DMS114 treated with DMSO at 0.1 percent for 48 hours (cell line): Measurements from ENCODE around the gene DNER.
"Not testable (repeated sequence)": the region's sequence is repeated elsewhere in the genome, so short reads cannot be mapped to it uniquely, and the experiment has no call there.

Experiments
- DNase-seq: peaks from one replicate; lab custom pipeline; 2025; ENCODE audit not compliant: unreplicated experiment; lab: John Stamatoyannopoulos, UW

Gene DNER

GRCh38 chr2:229511524-229511923 lies 202.8 kb downstream of the DNER start:
- no peak for DNase-seq

DNA sequence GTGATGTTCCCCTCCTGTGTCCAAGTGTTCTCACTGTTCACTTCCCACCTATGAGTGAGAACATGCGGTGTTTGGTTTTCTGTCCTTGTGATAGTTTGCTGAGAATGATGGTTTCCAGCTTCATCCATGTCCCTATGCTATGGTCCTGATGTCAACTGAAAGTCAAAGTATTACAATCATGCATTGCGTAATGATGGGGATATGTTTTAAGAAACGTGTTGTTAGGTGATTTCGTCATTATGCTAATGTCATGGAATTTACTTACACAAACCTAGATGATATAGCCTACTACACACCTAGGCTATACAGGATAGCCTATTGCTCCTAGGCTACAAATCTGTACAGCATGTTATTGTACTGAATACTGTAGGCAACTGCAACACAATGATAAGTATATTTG lies 207.7 kb downstream of the DNER start:
- DNase-seq: not testable (repeated sequence)

DNA sequence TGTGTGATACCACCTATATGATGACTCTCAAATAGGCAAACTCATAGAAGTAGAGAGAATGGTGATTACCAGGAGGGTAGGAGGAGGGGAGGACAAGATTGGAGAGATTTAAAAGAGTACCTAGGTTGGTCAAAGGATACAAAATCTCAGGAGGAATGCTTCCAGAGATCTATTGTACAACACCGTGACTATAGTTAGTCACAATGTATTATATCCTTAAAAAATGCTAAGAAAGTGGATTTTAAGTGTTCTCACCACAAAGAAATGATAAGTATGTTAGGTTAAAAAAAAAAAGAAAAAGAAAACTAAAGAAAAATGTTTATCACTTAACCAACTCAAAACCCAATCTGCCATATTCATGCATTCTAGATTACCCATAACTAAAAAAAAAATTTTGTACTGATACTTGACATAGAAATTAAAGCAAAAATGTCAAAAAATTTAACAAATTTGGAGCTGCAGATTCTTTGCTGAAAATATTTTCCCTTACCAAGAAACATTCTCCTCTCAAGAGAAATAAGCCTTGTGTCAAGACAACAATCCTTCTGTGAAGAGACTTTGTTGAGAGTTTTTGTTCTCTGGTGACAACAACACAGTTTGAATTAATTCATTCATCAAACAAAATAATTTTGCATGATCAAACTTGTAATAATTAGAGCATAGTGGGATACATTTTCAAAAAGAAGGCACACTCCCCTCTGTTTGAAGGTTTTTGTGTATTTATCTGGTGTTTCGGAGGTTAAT lies 213.1 kb downstream of the DNER start:
- no peak for DNase-seq

DNA sequence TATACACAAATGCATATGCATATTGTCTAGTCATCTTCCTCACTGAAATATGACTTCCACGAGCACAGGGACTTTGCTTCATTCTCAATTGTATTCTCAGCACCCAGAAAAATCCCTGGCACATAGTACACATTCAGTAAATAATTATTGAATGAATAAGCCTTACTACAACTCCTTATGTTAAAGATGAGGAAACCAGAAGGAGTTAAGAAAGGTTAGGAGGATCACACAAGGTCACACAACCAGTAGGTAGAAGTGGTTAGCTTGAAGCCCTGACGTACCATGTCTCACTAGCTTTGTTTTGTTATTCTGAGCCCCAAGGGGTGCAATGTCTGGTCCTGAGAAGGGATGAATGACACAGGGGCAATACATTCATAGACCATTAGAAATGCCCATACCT lies 222.3 kb downstream of the DNER start:
- DNase-seq: no peak

DNA sequence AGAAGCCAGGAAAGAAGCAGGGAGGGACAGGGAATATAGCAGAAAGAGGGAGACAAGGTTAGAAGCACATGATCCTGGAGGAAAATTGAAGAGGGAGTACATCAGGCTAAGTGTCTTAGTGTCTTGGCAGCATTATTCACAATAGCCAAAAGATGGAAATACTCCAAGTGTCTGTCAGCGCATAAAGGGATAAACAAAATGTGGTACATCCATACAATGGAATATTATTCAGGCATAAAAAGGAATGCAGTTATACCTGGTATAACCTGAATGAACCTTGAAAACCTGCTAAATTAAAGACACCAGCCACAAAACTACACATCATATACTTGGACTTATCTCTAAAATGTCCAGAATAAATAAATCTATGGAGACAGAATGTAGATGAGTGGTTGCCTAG lies 224.2 kb downstream of the DNER start:
- DNase-seq: no peak

GRCh38 chr2:229489016-229489415 lies 225.3 kb downstream of the DNER start:
- DNase-seq: no peak

DNA sequence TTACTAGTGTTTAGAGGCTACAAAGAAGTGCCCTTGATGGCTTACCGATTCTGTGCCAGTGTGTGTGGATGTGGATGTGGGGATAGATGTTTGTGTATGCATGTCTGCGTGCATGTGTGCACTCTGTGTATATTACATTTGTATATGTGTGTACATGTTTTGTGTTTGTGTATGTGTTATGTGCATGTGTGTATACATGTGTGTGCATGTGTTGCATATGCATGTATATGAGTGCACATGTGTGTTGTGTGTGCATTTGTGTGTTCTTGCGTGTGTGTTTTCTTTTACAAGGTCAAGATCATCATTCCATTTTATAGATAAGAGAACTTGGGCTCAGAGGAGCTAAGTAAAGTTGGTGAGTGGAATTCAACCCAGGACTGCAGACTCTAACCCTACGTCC lies 226.1 kb downstream of the DNER start:
- DNase-seq: no peak

GRCh38 chr2:229486673-229487072 lies 227.7 kb downstream of the DNER start:
- no peak for DNase-seq

DNA sequence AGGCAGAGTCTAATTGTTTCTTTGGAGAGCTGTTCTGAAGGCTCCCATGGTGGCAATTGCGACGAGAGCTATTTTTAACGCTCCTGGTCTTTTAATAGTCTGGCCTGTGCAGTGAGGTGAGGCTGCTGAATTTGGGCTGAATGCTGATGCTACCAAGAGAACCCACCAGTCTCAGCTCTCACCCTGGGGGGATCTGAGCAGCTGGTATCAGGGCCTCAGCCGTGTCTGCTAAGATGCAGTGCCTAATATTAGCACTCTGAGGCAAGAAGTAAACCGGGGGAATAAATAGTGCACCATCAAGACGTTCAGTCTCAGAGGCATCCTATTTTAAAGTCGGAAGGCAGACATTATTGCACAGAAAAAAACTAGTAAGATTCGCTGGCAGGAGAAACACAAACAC lies 228.5 kb downstream of the DNER start:
- DNase-seq: no peak

DNA sequence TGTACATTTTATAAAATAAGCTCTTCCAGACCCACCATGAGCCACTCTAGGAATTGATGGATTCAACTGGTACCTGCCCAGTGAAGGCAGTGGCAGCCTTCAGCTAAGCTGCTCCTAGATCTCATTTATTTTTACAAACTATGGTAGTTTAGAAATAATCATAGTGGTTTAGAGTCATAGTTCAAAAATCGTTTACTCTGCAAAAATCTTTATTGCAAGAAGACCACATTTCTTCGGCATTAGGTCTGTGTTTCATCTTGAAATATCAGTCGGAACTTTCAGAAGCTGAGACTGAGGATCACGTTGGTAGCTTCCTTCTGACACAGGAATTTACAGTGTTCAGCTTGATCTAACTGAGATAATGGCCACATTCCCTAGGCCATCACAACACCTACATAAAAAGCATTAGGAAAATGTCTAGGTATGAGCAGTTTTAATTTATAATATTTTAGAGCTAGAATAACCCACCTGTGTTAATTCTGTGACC lies 237.0 kb downstream of the DNER start:
- no peak for DNase-seq

DNA sequence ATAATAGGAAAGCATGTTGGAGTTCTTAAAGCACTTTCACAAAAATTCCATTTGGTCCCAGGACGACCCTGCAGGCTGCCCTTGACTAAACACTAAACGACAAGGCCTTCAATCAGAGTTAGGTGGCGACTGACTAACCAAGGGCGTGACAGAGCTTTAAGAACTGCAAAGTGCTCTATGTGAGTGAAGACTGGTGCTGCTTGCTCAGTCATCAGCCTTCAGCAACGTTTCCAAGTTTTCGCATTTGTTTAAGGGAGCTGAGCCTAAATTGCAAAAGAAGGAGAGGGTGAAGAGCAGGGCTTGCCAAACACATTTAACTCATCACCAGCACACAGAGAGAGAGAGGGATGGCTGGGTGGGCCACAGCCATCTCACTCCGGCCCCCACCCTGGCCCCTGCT lies 238.6 kb downstream of the DNER start:
- DNase-seq: no peak

GRCh38 chr2:229474125-229474524 lies 240.2 kb downstream of the DNER start:
- DNase-seq: no peak

DNA sequence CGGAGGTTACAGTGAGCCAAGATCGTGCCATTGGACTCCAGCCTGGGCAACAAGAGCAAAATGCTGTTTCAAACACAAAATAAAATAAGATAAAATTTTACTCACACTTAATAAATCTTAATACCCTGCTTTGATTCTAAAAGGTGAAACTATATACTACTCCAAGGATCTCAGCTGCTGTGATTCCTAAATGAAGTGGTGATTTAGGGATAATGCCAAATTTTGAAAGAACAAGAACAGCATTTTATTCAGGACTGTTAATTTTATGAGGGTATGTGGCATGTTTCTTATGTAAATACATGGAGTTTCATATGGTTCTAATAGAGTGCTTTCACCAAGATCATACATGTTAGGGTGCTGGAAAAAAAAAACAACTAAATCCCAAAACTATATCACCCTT lies 243.6 kb downstream of the DNER start:
- DNase-seq: no peak

DNA sequence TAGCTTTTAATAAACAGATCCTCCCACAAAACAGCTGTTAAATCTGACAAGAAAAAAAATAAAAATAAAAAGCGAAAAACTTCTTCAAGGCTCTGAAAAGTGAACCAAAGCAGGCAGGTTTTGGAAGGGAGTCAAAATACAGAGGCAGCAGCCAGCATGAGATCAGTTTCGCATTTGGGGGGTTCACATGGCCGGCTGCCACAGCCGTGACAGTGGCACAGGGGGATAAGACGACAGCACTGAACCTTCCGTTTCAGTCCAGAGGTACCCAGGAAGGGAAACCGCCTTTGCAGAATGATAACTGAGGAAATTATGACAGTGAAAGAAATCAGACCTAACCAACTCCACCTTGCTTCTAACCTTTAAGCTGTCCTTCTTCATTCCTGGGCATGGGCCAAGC lies 246.6 kb downstream of the DNER start:
- DNase-seq: no peak

- DNase-seq: no peak
Measured at GRCh38 chr2:229463841-229464346, 250.5 kb downstream of the DNER start.

DNA sequence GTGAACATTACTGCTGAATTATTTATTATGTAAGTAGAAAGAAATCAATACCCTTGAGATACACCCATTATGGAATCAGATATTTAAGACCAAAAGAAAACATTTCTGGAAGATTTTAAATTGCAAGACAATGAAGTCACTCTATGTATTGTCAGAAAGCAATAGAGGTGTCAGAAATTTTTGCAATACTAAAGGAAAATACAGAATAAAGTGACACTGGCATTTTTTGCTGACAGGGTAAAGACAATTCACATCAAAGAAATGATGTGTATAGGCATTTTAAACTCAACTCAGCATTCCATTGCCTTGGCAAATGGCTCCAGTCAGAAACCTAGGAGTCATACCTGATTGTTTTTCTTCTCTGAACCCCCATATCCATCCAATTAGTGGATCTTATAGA lies 252.2 kb downstream of the DNER start:
- no peak for DNase-seq

GRCh38 chr2:229456091-229456490 lies 258.3 kb downstream of the DNER start:
- no peak for DNase-seq

- no peak for DNase-seq
Measured at GRCh38 chr2:229454934-229455631, 259.3 kb downstream of the DNER start.

DNA sequence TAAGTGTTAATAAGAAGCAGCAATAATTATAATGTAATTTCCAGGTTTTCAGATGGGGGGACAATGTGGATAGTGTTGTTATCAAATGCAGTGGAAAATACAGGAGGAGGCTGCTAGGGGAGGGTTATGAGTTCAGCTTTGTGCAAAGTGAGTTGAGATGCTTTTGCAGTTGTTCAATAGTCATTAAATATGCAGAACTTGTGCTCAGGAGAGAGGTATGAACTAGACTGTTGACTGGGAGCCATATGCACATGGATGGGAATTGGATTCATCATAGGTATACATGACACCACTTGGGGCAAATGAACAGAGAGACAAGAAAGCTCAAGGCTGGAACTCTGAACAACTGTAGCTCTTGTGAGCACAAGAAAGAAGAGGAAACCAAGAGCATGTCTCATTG lies 261.1 kb downstream of the DNER start:
- DNase-seq: no peak

DNA sequence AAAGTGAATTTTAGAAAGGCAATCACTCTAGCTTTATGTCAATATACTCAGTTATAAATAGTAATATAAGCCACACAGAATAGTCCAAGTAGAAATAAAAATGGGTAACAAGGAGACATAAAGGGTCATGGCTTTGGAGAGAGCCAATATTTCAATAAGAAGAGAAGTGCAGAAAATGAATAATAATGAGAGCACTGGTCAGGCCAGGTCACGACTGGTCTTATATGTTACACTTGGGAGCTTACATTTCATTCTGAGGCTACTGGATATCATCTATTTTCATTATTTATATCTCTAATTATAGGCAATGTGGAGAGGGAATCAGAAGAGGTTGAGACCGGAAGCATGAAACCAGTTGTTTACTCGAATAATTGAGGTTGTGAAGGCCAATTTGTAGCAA lies 262.5 kb downstream of the DNER start:
- no peak for DNase-seq

- no peak for DNase-seq
Measured at GRCh38 chr2:229447227-229447626, 267.1 kb downstream of the DNER start.

DNA sequence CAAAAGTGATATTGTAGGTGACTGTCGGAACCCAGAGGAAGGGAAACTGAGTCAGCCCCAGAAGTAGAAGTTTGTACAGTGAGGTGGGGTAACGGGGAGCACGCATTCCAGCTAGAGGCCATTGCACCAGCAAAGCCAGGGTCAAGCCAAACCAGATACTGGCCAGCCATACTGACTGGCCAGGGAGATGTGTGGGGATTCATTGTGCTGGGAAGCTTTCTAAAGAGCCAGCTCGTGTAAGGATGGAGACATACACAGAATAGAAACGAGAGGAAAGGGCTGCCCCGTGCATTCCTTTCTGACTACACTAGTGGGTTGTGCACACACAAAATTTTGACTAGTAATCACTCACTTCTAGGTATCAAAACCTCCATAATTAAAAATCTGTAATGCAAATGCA lies 268.0 kb downstream of the DNER start:
- DNase-seq: no peak
